Astrocyte of the spinal cord (primary cell): ENCODE measurements around the gene ZMAT5.

ENCODE experiments used
- DNase-seq: peaks from one replicate; pipeline ENCODE4 v3.0.0; 2011; ENCODE audit warnings: low read depth, low spot score
- H3K4me3 ChIP-seq: 2 replicates; pipeline ENCODE4 v1.5.1; 2011; ENCODE audit warnings: low read depth, mild to moderate bottlenecking, low read length, moderate library complexity
- in situ Hi-C: cut with HindIII; loops from 2 replicates; pipeline ENCODE4 v1.10.0; 2017; ENCODE audit warnings: low sequenced_read_pairs
- TF ChIP-seq, protein P1 (sequence below): IDR thresholded peaks from 2 replicates; pipeline ENCODE4 v1.5.1; 2012; ENCODE audit warnings: low read depth, mild to moderate bottlenecking, low read length, inconsistent platforms

Gene ZMAT5

DNA sequence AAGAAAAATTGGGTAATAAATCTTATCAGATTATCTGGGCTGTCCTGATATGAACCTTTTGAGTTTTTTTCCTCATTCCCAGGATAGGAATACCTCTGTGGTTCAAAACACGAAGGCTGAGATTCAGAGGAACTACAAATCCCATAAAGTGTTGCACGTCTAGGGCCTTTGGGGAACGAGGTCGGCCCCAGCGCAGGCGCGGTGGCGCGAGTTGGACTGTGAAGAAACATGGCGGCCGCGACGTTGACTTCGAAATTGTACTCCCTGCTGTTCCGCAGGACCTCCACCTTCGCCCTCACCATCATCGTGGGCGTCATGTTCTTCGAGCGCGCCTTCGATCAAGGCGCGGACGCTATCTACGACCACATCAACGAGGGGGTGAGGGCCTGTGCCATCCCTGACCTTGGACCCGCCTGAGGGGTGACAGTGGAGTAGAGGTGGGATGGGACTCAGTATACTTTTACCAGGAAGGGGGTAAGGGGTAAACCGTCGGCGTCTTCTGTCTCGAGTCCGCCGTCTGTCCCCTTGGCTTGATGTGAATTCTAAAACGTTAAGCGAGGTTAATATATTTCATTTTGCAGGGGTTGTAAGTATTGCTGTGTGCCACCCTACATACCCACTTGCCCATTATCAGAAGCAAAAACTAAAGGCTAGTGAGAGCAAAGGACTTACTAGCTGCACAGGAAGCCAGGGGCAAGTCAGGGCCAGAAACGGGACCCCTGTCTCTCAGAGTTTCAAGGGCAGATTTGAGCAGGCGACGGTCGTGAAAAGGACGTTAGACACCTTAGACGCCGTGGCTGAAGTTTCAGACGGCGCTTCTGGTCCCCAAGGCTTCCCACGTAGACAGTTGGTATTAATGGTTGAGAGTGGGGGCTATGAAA, 604 bp upstream of the ZMAT5 start, which contains the start of gene UQCR10:
TSS of gene UQCR10 (plus strand) at position 199 of the 881 bp plus-strand sequence. CDS start at position 229, 30 bp downstream.
- DNase-seq: peak; percentile 95
- TF ChIP-seq, protein P1, sequence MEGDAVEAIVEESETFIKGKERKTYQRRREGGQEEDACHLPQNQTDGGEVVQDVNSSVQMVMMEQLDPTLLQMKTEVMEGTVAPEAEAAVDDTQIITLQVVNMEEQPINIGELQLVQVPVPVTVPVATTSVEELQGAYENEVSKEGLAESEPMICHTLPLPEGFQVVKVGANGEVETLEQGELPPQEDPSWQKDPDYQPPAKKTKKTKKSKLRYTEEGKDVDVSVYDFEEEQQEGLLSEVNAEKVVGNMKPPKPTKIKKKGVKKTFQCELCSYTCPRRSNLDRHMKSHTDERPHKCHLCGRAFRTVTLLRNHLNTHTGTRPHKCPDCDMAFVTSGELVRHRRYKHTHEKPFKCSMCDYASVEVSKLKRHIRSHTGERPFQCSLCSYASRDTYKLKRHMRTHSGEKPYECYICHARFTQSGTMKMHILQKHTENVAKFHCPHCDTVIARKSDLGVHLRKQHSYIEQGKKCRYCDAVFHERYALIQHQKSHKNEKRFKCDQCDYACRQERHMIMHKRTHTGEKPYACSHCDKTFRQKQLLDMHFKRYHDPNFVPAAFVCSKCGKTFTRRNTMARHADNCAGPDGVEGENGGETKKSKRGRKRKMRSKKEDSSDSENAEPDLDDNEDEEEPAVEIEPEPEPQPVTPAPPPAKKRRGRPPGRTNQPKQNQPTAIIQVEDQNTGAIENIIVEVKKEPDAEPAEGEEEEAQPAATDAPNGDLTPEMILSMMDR: no peak
- peak within 1 kb of the TSS; percentile 100 for H3K4me3 ChIP-seq
- in situ Hi-C loops: no loop called here

- TF ChIP-seq, protein P1: no peak
- peak overlapping the region; percentile 100 for H3K4me3 ChIP-seq
- no peak for DNase-seq
- in situ Hi-C loops: no loop called here
Measured at GRCh38 chr22:29765905-29766631, 739 bp downstream of the ZMAT5 start.

GRCh38 chr22:29762263-29762662, 4.5 kb downstream of the ZMAT5 start:
- no peak for DNase-seq
- TF ChIP-seq, protein P1: no peak
- H3K4me3 ChIP-seq: no peak overlapping the region
- in situ Hi-C loops: no loop called here

GRCh38 chr22:29758959-29759358, 7.8 kb downstream of the ZMAT5 start:
- no peak for DNase-seq
- H3K4me3 ChIP-seq: no peak overlapping the region
- TF ChIP-seq, protein P1: no peak
- in situ Hi-C loops: no loop called here

GRCh38 chr22:29758068-29758622, 8.7 kb downstream of the ZMAT5 start:
- TF ChIP-seq, protein P1: no peak
- in situ Hi-C loops: no loop called here
- DNase-seq: peak; percentile 17

GRCh38 chr22:29757096-29757495, 9.7 kb downstream of the ZMAT5 start:
- in situ Hi-C loops: no loop called here
- TF ChIP-seq, protein P1: no peak
- no peak for DNase-seq
- H3K4me3 ChIP-seq: no peak overlapping the region

More at GRCh38 chr22:29758068-29758622, 8.7 kb downstream of the ZMAT5 start:
- H3K4me3 ChIP-seq: no peak overlapping the region
